Neural progenitor cell (in vitro differentiated cells): ENCODE measurements around the gene CNOT8.

Experiments used
- EZH2phosphoT487 ChIP-seq: fragments of 200-600 bp; sonication (generic); IDR thresholded peaks from 2 replicates; pipeline ENCODE4 v1.6.1; 2017; ENCODE audit warnings: antibody characterized with exemption
- TF ChIP-seq, protein P1 (sequence below): fragments of 200-600 bp; sonication (generic); IDR thresholded peaks from 2 replicates; pipeline ENCODE4 v1.5.1; 2017; ENCODE audit warnings: antibody characterized with exemption, mild to moderate bottlenecking

DNA sequence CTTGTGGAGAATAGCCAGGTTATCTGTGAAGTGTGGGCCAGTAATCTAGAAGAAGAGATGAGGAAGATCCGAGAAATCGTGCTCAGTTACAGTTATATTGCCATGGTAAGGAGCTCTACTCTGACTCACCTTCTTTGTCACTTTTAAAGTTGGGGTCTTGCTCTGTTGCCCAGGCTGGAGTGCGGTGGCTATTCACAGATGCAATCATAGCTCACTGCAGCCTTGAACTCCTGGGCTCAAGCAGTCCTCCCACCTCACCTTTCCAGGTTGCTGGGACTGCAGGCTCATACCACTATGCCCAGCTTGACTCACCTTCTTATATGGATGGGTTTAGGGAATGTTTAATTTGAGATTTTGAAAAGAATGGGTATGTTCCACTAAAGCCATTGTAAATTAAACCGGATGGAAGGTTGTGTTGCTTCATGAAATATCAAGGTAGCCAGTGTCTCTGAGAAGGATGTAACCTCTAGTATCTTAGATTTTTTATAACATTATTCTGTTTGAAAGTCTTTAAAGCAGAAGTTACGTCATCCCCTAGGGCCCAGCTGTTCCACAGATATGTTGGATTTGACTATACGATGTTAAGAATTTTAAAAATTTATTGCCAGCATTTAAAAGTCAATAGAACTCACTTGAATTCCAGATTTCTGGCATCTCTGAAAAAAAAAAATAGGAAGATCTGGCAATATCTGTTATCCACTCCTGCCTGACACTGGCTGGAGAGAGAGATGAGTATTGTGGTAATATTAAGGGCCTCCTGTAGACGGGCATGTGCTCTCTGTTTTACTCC is 5.1 kb downstream of the CNOT8 start:
- TF ChIP-seq, protein P1, sequence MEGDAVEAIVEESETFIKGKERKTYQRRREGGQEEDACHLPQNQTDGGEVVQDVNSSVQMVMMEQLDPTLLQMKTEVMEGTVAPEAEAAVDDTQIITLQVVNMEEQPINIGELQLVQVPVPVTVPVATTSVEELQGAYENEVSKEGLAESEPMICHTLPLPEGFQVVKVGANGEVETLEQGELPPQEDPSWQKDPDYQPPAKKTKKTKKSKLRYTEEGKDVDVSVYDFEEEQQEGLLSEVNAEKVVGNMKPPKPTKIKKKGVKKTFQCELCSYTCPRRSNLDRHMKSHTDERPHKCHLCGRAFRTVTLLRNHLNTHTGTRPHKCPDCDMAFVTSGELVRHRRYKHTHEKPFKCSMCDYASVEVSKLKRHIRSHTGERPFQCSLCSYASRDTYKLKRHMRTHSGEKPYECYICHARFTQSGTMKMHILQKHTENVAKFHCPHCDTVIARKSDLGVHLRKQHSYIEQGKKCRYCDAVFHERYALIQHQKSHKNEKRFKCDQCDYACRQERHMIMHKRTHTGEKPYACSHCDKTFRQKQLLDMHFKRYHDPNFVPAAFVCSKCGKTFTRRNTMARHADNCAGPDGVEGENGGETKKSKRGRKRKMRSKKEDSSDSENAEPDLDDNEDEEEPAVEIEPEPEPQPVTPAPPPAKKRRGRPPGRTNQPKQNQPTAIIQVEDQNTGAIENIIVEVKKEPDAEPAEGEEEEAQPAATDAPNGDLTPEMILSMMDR, result no peak
- no peak for TF ChIP-seq EZH2phosphoT487
